Astrocyte (in vitro differentiated cells and primary cell): Measurements from ENCODE around the gene NRF1.

Source experiments
- EZH2 ChIP-seq: IDR thresholded peaks from 2 replicates; pipeline ENCODE4 v1.6.1; 2012; ENCODE audit warnings: mild to moderate bottlenecking, low read length, inconsistent platforms; ENCODE audit not compliant: insufficient read depth
- TF ChIP-seq, protein P1 (sequence below): IDR thresholded peaks from 2 replicates; pipeline ENCODE4 v1.5.1; 2011; ENCODE audit warnings: low read depth, mild to moderate bottlenecking, inconsistent platforms, low read length, moderate library complexity; ENCODE audit not compliant: insufficient read depth

GRCh38 chr7:129617178-129617577, 5.7 kb downstream of the NRF1 start:
- TF ChIP-seq EZH2 = no peak
- TF ChIP-seq, protein P1, sequence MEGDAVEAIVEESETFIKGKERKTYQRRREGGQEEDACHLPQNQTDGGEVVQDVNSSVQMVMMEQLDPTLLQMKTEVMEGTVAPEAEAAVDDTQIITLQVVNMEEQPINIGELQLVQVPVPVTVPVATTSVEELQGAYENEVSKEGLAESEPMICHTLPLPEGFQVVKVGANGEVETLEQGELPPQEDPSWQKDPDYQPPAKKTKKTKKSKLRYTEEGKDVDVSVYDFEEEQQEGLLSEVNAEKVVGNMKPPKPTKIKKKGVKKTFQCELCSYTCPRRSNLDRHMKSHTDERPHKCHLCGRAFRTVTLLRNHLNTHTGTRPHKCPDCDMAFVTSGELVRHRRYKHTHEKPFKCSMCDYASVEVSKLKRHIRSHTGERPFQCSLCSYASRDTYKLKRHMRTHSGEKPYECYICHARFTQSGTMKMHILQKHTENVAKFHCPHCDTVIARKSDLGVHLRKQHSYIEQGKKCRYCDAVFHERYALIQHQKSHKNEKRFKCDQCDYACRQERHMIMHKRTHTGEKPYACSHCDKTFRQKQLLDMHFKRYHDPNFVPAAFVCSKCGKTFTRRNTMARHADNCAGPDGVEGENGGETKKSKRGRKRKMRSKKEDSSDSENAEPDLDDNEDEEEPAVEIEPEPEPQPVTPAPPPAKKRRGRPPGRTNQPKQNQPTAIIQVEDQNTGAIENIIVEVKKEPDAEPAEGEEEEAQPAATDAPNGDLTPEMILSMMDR = no peak
